WTC11 (cell line): ENCODE results near the gene MYLK2.

ENCODE experiments used
- CBFB ChIP-seq: sonication (generic); formaldehyde crosslinking; IDR thresholded peaks from 2 replicates; pipeline ENCODE4 v1.8.1; 2022; ENCODE audit warnings: mild to moderate bottlenecking, low read depth, missing genetic modification reagents
- TCF7 ChIP-seq: sonication (generic); formaldehyde crosslinking; IDR thresholded peaks from 2 replicates; pipeline ENCODE4 v1.8.0; 2022; ENCODE audit warnings: mild to moderate bottlenecking, low read depth, missing genetic modification reagents, moderate library complexity
- ZNF671 ChIP-seq: fragments of 250-450 bp; sonication (Bioruptor Pico); IDR thresholded peaks from 2 replicates; pipeline ENCODE4 v1.8.0; 2021; ENCODE audit warnings: mild to moderate bottlenecking
- TF ChIP-seq, protein P1 (sequence below): fragments of 200-600 bp; IDR thresholded peaks from 2 replicates; pipeline ENCODE4 v1.8.0; 2022; ENCODE audit warnings: antibody characterized with exemption
- TF ChIP-seq, protein P2 (sequence below): sonication (generic); formaldehyde crosslinking; IDR thresholded peaks from 2 replicates; pipeline ENCODE4 v1.8.1; 2023; ENCODE audit warnings: mild to moderate bottlenecking, moderate library complexity, missing genetic modification reagents

- TF ChIP-seq ZNF671 (CRISPR knock-in tag) (no peak), CBFB (CRISPR knock-in tag) (no peak), TCF7 (CRISPR knock-in tag) (no peak)
- TF ChIP-seq, protein P1, sequence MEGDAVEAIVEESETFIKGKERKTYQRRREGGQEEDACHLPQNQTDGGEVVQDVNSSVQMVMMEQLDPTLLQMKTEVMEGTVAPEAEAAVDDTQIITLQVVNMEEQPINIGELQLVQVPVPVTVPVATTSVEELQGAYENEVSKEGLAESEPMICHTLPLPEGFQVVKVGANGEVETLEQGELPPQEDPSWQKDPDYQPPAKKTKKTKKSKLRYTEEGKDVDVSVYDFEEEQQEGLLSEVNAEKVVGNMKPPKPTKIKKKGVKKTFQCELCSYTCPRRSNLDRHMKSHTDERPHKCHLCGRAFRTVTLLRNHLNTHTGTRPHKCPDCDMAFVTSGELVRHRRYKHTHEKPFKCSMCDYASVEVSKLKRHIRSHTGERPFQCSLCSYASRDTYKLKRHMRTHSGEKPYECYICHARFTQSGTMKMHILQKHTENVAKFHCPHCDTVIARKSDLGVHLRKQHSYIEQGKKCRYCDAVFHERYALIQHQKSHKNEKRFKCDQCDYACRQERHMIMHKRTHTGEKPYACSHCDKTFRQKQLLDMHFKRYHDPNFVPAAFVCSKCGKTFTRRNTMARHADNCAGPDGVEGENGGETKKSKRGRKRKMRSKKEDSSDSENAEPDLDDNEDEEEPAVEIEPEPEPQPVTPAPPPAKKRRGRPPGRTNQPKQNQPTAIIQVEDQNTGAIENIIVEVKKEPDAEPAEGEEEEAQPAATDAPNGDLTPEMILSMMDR = no peak
- TF ChIP-seq, protein P2, sequence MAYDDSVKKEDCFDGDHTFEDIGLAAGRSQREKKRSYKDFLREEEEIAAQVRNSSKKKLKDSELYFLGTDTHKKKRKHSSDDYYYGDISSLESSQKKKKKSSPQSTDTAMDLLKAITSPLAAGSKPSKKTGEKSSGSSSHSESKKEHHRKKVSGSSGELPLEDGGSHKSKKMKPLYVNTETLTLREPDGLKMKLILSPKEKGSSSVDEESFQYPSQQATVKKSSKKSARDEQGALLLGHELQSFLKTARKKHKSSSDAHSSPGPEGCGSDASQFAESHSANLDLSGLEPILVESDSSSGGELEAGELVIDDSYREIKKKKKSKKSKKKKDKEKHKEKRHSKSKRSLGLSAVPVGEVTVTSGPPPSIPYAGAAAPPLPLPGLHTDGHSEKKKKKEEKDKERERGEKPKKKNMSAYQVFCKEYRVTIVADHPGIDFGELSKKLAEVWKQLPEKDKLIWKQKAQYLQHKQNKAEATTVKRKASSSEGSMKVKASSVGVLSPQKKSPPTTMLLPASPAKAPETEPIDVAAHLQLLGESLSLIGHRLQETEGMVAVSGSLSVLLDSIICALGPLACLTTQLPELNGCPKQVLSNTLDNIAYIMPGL = no peak
These were observed 49.9 kb downstream of the MYLK2 start for GRCh38 chr20:31868853-31869672.
